ENCODE results near the gene NRP1.

- TF ChIP-seq, protein P1, sequence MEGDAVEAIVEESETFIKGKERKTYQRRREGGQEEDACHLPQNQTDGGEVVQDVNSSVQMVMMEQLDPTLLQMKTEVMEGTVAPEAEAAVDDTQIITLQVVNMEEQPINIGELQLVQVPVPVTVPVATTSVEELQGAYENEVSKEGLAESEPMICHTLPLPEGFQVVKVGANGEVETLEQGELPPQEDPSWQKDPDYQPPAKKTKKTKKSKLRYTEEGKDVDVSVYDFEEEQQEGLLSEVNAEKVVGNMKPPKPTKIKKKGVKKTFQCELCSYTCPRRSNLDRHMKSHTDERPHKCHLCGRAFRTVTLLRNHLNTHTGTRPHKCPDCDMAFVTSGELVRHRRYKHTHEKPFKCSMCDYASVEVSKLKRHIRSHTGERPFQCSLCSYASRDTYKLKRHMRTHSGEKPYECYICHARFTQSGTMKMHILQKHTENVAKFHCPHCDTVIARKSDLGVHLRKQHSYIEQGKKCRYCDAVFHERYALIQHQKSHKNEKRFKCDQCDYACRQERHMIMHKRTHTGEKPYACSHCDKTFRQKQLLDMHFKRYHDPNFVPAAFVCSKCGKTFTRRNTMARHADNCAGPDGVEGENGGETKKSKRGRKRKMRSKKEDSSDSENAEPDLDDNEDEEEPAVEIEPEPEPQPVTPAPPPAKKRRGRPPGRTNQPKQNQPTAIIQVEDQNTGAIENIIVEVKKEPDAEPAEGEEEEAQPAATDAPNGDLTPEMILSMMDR (IDR thresholded peaks at IDR 0.05) = peak; percentile 51
- TF ChIP-seq RAD21 (conservative IDR thresholded peaks at IDR 0.05 in 1 of 2, IDR thresholded peaks at IDR 0.05 in 1 of 2) (peak; percentile 41 to 48; a peak in 3 of 5 replicates), POLR2A (IDR thresholded peaks at IDR 0.05; ENCODE audit: low read length) (no peak), RNF2 (IDR thresholded peaks at IDR 0.05; ENCODE audit: borderline replicate concordance, low read depth) (no peak), FOSL2 (IDR thresholded peaks at IDR 0.05) (no peak), FOSL2 (CRISPR knock-in tag; IDR thresholded peaks at IDR 0.05) (no peak), EP300 (IDR thresholded peaks at IDR 0.05) (no peak), ESRRA (IDR thresholded peaks at IDR 0.05; ENCODE audit: borderline replicate concordance, low read length) (no peak), HMGXB4 (CRISPR knock-in tag; IDR thresholded peaks at IDR 0.05; ENCODE audit: borderline replicate concordance) (no peak), HOXA7 (CRISPR knock-in tag; IDR thresholded peaks at IDR 0.05) (no peak), JUN (IDR thresholded peaks at IDR 0.05) (no peak), POLR2AphosphoS2 (conservative IDR thresholded peaks at IDR 0.05; ENCODE audit: low read length) (no peak)
- TF ChIP-seq, protein P2, sequence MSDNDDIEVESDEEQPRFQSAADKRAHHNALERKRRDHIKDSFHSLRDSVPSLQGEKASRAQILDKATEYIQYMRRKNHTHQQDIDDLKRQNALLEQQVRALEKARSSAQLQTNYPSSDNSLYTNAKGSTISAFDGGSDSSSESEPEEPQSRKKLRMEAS (IDR thresholded peaks at IDR 0.05) = peak; percentile 48; the same call in 1 of the 2 replicates
- TF ChIP-seq, protein P3, sequence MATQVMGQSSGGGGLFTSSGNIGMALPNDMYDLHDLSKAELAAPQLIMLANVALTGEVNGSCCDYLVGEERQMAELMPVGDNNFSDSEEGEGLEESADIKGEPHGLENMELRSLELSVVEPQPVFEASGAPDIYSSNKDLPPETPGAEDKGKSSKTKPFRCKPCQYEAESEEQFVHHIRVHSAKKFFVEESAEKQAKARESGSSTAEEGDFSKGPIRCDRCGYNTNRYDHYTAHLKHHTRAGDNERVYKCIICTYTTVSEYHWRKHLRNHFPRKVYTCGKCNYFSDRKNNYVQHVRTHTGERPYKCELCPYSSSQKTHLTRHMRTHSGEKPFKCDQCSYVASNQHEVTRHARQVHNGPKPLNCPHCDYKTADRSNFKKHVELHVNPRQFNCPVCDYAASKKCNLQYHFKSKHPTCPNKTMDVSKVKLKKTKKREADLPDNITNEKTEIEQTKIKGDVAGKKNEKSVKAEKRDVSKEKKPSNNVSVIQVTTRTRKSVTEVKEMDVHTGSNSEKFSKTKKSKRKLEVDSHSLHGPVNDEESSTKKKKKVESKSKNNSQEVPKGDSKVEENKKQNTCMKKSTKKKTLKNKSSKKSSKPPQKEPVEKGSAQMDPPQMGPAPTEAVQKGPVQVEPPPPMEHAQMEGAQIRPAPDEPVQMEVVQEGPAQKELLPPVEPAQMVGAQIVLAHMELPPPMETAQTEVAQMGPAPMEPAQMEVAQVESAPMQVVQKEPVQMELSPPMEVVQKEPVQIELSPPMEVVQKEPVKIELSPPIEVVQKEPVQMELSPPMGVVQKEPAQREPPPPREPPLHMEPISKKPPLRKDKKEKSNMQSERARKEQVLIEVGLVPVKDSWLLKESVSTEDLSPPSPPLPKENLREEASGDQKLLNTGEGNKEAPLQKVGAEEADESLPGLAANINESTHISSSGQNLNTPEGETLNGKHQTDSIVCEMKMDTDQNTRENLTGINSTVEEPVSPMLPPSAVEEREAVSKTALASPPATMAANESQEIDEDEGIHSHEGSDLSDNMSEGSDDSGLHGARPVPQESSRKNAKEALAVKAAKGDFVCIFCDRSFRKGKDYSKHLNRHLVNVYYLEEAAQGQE (IDR thresholded peaks at IDR 0.05) = no peak
These were observed 44.0 kb downstream of the NRP1 start for GRCh38 chr10:33290321-33291052.
